AG04449 (cell line): ENCODE measurements around the gene IL1RAP.

Experiments used
- CTCF ChIA-PET: fragments of 350-600 bp; formaldehyde crosslinking; extraction: SDS; loops from one replicate; lab custom pipeline; 2021; ENCODE audit warnings: antibody characterized with exemption; lab: Yijun Ruan, JAX
- POLR2A ChIA-PET: fragments of 400-600, 350-600 bp; formaldehyde crosslinking; extraction: SDS; loops from one replicate; lab custom pipeline; 2020; ENCODE audit warnings: antibody characterized with exemption, inconsistent platforms; lab: Yijun Ruan, JAX
- DNase-seq: peaks from one replicate; pipeline ENCODE4 v3.0.0-alpha.2; 2010; ENCODE audit warnings: low read depth, low spot score
- H3K4me3 ChIP-seq: 2 replicates; pipeline ENCODE4 v1.5.1; 2011; ENCODE audit warnings: low read depth, mild to moderate bottlenecking, control low read depth, low read length
- TF ChIP-seq, protein P1 (sequence below): IDR thresholded peaks from one replicate; pipeline ENCODE4 v1.5.1; 2011; ENCODE audit warnings: mild to moderate bottlenecking, moderate library complexity, low read length, control low read depth, inconsistent platforms; ENCODE audit not compliant: insufficient read depth; ENCODE audit errors: missing control alignments

Gene IL1RAP

DNA sequence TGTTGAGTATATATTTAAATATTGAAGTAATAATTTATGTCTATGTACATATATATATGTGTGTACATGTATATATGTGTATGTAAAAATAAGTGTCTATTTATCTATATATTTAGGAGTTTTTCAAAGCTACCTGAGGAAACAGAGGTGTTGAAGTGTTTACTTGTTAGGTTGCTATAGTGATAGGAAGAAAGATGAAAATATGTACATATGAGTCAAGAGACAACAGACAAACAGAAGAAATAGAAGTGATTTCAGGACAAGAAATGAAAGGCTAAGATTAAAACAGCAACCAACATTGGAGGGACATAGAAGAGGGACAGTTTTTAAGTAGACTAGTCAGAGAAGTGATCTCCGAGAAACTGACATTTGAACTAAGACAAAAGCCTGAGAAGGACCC, 11.1 kb downstream of the IL1RAP start:
- TF ChIP-seq, protein P1, sequence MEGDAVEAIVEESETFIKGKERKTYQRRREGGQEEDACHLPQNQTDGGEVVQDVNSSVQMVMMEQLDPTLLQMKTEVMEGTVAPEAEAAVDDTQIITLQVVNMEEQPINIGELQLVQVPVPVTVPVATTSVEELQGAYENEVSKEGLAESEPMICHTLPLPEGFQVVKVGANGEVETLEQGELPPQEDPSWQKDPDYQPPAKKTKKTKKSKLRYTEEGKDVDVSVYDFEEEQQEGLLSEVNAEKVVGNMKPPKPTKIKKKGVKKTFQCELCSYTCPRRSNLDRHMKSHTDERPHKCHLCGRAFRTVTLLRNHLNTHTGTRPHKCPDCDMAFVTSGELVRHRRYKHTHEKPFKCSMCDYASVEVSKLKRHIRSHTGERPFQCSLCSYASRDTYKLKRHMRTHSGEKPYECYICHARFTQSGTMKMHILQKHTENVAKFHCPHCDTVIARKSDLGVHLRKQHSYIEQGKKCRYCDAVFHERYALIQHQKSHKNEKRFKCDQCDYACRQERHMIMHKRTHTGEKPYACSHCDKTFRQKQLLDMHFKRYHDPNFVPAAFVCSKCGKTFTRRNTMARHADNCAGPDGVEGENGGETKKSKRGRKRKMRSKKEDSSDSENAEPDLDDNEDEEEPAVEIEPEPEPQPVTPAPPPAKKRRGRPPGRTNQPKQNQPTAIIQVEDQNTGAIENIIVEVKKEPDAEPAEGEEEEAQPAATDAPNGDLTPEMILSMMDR: no peak
- no peak for DNase-seq
- ChIA-PET POLR2A (no interaction called here), CTCF (interaction anchor here (1.7 to 1.8 kb wide), 2 partner anchors 10 to 12 kb away, joined by 5 to 6 read pairs; no protein-coding TSS in a partner anchor)
- H3K4me3 ChIP-seq: no peak overlapping the region

DNA sequence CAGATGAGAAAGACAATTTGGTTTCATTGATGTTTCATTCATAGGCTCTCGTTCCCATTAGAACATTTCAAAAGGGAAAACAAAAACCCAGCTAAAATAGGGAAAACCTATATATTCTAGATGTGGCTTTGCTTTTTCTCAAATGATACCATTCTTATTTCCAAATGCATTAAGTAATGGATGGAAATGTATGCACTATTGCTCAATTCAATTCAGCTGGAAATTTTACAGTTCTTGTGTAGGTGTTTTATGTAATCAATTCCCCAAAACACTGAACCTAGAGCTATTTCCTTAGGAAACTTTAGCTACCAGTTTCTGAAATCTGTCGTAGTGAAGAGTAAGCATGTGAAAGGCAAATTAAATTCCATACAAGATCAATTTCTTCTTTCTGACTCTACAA, 11.7 kb downstream of the IL1RAP start:
- H3K4me3 ChIP-seq: no peak overlapping the region
- CTCF ChIA-PET: interaction anchor here (1.0 to 1.8 kb wide), 3 partner anchors 11 to 172 kb away, joined by 4 to 6 read pairs (median 5); no protein-coding TSS in a partner anchor
- POLR2A ChIA-PET: no interaction called here
- TF ChIP-seq, protein P1: no peak
- no peak for DNase-seq

DNA sequence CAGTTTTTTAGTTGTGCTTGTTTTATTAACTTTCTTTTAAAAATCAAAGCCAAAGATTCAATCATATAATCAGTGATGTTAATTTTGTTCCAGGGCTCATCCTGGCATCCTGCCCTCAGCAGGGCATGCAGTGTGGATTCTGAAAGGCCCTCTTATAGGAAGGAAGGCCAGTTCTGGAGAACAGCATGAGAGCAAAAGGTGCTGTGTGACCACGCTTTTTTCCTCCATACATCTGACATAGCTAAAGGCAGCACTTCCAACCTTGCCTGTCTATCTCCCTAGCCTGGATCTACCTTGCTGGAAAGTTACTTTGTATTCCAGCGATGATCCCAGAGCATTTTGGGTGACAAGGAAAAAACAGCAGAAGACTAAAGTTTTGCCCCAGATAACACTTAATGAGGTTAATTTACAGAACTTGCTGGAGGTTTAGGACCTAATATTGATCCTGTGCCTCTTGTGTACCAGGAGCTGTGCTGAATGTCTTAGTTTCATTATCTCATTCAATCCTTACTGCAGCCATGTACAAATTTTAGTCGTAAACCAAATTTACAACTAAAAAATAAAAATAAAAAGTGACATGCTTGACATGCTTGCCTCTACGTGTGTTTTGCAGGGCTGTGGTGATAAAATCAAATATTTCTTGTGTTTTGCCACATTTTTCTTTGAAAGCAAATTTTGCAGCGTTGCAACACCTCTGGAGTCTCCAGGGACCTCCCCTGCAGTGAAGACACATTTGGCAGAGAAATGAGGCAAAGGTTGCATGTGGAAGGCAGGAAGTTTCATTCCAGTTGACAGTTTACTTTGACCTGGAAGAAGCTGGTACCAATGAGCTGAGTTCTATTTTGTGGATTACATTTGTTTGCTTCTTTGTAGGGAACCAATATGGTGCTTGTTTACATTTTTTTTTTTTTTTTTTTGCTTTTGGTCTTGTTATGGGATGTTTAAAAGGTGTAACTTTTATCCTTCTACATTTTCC, 13.2 kb downstream of the IL1RAP start:
- ChIA-PET POLR2A (interaction anchor here (0.6 kb wide), 1 partner anchor 12 kb away, joined by 3 read pairs; no protein-coding TSS in a partner anchor), CTCF (interaction anchor here (0.8 to 1.8 kb wide), 3 partner anchors 12 to 170 kb away, joined by 3 to 5 read pairs (median 5); no protein-coding TSS in a partner anchor)
- H3K4me3 ChIP-seq: no peak overlapping the region
- TF ChIP-seq, protein P1: no peak
- DNase-seq: no peak

DNA sequence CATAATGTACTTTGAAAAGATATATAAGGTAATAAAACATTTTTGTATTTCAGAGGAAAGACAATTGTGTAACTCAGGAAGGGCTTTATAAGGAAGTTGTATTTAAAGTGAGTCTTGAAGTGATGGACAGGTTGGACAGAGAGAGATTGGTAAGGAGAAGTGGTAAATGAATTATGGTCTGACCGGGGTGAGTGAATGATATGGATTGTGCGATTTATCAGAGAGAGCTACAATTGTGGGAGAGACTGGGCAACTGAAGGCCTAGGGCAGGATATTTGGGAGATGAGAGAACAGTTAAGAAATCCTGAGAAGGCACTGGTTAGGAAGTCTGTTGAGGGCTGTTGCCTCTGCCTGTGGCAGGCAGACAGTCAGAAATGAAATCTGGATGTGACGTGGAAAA, 14.8 kb downstream of the IL1RAP start:
- no peak overlapping the region for H3K4me3 ChIP-seq
- DNase-seq: no peak
- ChIA-PET POLR2A (no interaction called here), CTCF (no interaction called here)
- TF ChIP-seq, protein P1: no peak

DNA sequence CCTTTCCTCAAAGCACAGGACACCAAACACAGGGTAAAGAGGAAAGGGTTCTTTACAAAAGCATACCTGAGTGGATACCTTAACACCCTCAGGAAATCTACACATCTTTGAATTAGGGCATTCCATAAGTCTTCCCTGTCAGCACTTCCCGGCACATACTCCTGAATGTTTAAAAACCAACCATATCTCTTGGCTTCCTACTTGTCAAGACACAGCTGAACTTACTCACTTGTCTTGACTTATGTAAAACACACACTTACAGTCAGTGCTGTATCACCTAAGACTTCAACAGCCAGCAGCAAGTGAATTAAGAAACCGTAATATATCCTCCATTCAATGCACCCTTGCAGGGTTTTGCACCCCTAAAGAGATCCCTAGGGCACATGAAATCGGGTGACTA, 17.5 kb downstream of the IL1RAP start:
- CTCF ChIA-PET: no interaction called here
- H3K4me3 ChIP-seq: no peak overlapping the region
- POLR2A ChIA-PET: no interaction called here
- no peak for DNase-seq
- TF ChIP-seq, protein P1: no peak

DNA sequence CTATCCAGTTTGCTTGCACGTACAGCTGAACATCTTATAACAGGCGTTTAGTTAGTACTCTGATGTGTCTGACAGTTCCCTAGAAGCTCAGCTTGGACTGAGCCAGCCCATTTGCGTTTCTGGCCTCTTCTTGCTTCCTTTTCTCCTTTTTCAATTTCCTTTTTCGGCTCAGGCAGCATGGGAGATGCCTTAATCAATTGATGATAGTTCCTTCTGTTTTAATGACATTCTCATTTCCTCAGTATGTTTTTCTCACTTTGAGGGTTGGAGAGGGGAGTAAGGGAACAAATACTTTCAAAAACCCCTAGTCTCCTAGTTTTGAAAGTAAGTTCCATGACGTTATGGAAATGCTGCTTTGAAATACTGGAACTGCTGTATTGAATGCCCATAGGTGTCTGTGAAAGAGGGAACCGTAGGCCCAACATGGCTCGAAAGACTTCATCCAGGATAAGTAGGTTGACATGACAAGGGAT, 18.9 kb downstream of the IL1RAP start:
- TF ChIP-seq, protein P1: no peak
- H3K4me3 ChIP-seq: no peak overlapping the region
- POLR2A ChIA-PET: no interaction called here
- CTCF ChIA-PET: interaction anchor here (1.3 to 2.7 kb wide), 2 partner anchors 18 to 19 kb away, joined by 4 to 7 read pairs; partner anchors contain the start of gene IL1RAP
- no peak for DNase-seq
